ENCODE measurements around the gene SNAI3.

SNAI3 gene

DNA sequence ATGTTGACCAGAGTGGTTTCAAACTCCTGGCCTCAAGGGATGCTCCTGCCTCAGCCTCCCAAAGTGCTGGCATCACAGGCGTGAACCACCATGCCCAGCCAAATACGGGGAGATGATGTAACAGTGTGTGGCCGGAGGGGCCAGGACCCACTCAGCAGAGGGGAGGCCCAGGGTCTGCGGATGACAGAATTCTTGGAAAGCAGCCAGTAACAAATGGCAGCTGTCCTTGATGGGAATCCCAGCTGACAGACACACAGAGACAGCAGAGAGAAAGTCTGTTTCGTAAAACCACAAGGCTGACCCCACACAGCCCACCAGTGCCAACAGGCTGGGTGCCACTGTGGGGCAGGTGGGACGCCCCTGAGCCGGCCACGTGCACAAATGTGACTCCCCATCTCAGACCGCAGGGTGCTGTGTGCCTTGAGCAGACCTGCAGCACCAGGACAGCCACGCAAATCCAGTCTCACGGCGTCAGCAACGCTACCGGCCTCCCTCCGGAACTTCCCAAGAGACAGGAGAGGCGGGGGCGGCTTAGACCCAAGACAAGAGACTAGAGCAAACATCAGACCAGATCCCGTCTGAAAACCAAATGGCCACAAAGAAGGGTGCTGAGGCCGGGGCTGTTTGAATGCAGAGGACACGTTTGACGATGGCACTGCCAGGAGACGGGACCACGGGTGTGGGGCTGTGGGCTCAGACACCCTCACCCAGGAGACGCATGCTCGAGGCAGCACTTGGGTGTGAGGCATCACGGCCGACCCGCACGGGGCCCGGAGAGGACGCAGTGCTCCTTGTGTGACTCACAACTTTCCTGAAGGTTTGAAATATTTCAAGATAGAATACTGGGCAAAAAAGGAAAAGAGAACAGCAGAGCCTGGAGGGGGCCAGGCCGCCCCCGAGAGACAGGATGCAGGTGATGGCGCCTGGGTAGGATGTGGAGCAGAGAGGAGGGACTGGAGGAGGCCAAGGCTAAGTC lies 44.6 kb upstream of the SNAI3 start:
- Histone ChIP-seq H3K4me1 (ENCODE audit: control insufficient read depth in 5 of 5, insufficient read depth in 5 of 5, low read length in 5 of 5) (no peaks in the 10 kb centered on the region), H3K27me3 (ENCODE audit: control insufficient read depth in 5 of 5, insufficient read depth in 4 of 5, low read length in 5 of 5) (no peaks in the 10 kb centered on the region), H3K4me3 (ENCODE audit: low read depth in 1 of 5, low read length in 5 of 5) (no peak overlapping the region), H3K27ac (ENCODE audit: low read depth, low read length) (no peak overlapping the region), H3K36me3 (ENCODE audit: control insufficient read depth in 5 of 5, insufficient read depth in 5 of 5, low read length in 5 of 5) (peaks cover 0 to 86% (median 79%) of the 10 kb centered on the region in 5 donors), H3K9ac (ENCODE audit: low read length in 5 of 5) (no peak overlapping the region), H3K9me3 (ENCODE audit: control insufficient read depth in 5 of 5, low read length in 5 of 5) (no peaks in the 10 kb centered on the region)

DNA sequence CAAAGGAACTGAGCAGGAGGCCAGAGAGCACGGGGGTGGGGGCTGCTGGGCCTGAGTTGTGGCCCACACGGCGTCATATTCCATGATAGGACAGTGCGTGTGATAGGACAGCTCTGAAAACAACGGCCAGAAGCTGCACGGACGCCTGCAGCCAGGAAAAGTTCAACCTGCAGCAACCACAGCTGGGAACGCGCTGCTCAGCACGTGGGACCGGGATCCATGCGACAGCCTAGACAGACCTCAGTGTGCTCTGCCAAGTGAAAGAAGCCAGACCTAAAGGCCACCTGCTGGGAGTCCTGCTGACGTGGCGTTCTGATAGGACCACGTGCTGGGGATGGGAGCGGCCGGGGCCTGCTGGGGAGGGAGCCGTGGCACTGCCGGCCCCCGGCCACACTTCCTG lies 41.6 kb upstream of the SNAI3 start:
- H3K27me3 ChIP-seq (ENCODE audit: control insufficient read depth in 5 of 5, insufficient read depth in 4 of 5, low read length in 5 of 5) = no peaks in the 10 kb centered on the region
- H3K9ac ChIP-seq (ENCODE audit: low read length in 5 of 5) = no peak overlapping the region
- peaks cover 0 to 86% (median 77%) of the 10 kb centered on the region in 5 donors for H3K36me3 ChIP-seq (ENCODE audit: control insufficient read depth in 5 of 5, insufficient read depth in 5 of 5, low read length in 5 of 5)
- H3K9me3 ChIP-seq (ENCODE audit: control insufficient read depth in 5 of 5, low read length in 5 of 5) = no peaks in the 10 kb centered on the region
- no peaks in the 10 kb centered on the region for H3K4me1 ChIP-seq (ENCODE audit: control insufficient read depth in 5 of 5, insufficient read depth in 5 of 5, low read length in 5 of 5)
- no peak overlapping the region for H3K27ac ChIP-seq (ENCODE audit: low read depth, low read length)
- no peak overlapping the region for H3K4me3 ChIP-seq (ENCODE audit: low read depth in 1 of 5, low read length in 5 of 5)

DNA sequence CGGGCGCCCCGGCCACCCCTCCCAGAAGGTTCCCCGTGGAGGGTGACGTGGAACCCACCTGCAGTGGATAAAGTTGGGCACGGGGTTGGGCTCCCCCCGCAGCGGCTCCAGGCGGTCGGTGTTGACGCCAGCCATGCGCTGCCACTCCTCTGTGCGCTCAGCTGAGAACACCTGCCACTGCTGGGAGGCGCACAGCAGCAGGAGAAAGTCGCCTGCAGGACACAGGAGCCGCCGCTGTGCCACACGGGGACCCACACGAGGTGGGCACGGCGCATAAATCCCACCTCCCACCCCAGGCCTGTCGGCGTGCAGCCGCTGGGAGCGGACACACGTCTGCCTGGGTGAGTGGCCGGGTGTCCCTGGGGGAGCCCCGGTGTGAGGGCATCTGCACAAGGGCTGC lies 40.7 kb upstream of the SNAI3 start:
- Histone ChIP-seq H3K36me3 (ENCODE audit: control insufficient read depth in 5 of 5, insufficient read depth in 5 of 5, low read length in 5 of 5) (peaks cover 0 to 85% (median 78%) of the 10 kb centered on the region in 5 donors), H3K27ac (ENCODE audit: low read depth, low read length) (no peak overlapping the region), H3K27me3 (ENCODE audit: control insufficient read depth in 5 of 5, insufficient read depth in 4 of 5, low read length in 5 of 5) (no peaks in the 10 kb centered on the region), H3K4me3 (ENCODE audit: low read depth in 1 of 5, low read length in 5 of 5) (no peak overlapping the region), H3K9me3 (ENCODE audit: control insufficient read depth in 5 of 5, low read length in 5 of 5) (no peaks in the 10 kb centered on the region), H3K9ac (ENCODE audit: low read length in 5 of 5) (no peak overlapping the region), H3K4me1 (ENCODE audit: control insufficient read depth in 5 of 5, insufficient read depth in 5 of 5, low read length in 5 of 5) (no peaks in the 10 kb centered on the region)

DNA sequence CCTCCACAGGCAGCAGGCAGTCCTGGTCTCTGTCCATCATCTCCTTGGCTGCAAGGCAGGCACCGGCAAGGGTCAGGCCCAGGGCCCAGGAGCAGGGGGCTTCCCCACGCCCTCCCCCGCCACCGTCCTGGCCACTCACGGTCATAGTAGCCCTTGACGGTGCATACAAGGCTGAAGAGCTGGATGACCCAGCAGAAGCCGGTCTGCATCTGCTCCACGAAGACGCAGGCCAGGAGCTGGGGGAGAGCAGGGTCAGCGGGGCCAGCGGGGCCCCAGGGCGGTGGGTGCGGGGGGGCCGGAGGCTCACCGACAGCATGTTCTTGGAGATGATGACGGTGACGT lies 40.1 kb upstream of the SNAI3 start:
- H3K36me3 ChIP-seq (ENCODE audit: control insufficient read depth in 5 of 5, insufficient read depth in 5 of 5, low read length in 5 of 5) = peaks cover 0 to 86% (median 81%) of the 10 kb centered on the region in 5 donors
- no peaks in the 10 kb centered on the region for H3K4me1 ChIP-seq (ENCODE audit: control insufficient read depth in 5 of 5, insufficient read depth in 5 of 5, low read length in 5 of 5)
- no peak overlapping the region for H3K4me3 ChIP-seq (ENCODE audit: low read depth in 1 of 5, low read length in 5 of 5)
- H3K27me3 ChIP-seq (ENCODE audit: control insufficient read depth in 5 of 5, insufficient read depth in 4 of 5, low read length in 5 of 5) = no peaks in the 10 kb centered on the region
- H3K9me3 ChIP-seq (ENCODE audit: control insufficient read depth in 5 of 5, low read length in 5 of 5) = no peaks in the 10 kb centered on the region
- H3K27ac ChIP-seq (ENCODE audit: low read depth, low read length) = no peak overlapping the region
- no peak overlapping the region for H3K9ac ChIP-seq (ENCODE audit: low read length in 5 of 5)

DNA sequence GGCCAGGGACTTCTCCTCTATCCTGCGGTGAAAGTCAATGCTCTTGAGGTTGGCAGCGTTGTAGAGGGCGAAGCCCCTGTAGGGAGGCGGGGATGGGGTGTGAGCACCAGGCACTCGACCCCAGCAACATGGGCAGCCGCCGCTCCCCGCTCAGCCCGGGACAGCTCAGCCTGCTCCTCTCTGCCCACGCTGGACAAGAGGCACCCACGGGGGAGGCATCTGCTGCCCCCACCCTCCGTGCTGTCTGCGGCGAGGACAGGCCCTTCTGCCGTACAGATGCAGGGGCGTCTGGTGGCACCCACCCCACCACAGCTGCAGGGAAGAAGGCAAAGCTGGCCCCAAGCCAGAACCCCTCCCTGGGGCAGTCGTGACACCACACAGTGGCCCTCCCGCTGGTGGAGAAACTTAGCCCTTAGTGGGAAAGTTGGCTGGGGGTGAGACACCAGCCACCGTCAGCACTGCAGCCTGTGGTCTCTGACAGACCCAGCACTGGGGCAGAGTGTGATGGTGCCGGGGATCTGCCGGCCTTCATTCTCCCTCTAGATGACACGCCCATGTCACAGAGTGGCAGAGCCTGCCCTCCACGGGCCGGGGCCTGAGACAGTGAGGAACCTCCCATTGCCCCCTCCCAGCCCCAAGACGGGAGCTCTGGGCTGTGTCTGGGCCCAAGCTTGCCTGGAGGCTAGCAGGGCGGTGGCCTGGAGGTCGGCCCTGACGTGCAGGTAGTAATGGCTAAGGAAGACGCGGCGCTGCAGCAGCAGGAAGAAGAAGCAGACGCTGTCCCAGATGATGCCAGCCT lies 39.5 kb upstream of the SNAI3 start:
- H3K4me1 ChIP-seq (ENCODE audit: control insufficient read depth in 5 of 5, insufficient read depth in 5 of 5, low read length in 5 of 5) = peaks cover 0 to 4% (median 0%) of the 10 kb centered on the region in 5 donors
- no peak overlapping the region for H3K9ac ChIP-seq (ENCODE audit: low read length in 5 of 5)
- H3K27ac ChIP-seq (ENCODE audit: low read depth, low read length) = no peak overlapping the region
- H3K9me3 ChIP-seq (ENCODE audit: control insufficient read depth in 5 of 5, low read length in 5 of 5) = no peaks in the 10 kb centered on the region
- H3K4me3 ChIP-seq (ENCODE audit: low read depth in 1 of 5, low read length in 5 of 5) = no peak overlapping the region
- peaks cover 0 to 86% (median 81%) of the 10 kb centered on the region in 5 donors for H3K36me3 ChIP-seq (ENCODE audit: control insufficient read depth in 5 of 5, insufficient read depth in 5 of 5, low read length in 5 of 5)
- H3K27me3 ChIP-seq (ENCODE audit: control insufficient read depth in 5 of 5, insufficient read depth in 4 of 5, low read length in 5 of 5) = no peaks in the 10 kb centered on the region

DNA sequence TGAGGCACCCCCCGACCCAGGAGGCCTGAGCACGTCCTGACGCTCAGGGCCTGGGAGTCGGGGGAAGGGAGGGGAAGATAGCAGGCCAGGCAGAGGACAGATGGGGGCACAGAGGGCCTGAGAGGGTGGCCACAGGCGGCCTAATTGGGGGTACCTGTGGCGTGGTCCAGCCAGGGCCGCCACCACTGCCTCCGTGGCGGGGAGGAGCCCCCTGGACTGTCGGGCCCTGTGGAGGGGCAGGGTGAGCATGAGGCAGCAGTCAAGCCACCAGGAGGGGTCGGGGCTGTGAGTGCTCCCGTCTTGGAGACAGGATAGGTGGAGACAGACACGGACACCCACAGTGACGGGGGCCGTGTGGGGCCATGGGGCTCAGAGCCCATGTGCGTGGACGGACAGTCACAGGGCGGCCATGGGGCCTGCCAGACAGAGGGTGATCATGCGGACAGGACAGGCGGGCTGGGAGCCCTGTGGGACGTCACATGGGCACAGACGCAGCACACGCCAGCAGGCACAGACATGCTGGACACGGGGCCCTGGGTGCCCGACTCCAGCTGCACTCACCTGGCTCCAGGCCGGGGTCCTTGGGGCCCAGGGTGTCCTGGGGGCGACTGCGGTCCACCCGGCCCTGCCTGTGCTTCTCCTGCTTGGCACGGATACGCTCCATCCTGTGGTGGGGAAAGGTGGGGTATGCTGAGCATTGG lies 38.7 kb upstream of the SNAI3 start:
- Histone ChIP-seq H3K27me3 (ENCODE audit: control insufficient read depth in 5 of 5, insufficient read depth in 4 of 5, low read length in 5 of 5) (no peaks in the 10 kb centered on the region), H3K4me3 (ENCODE audit: low read depth in 1 of 5, low read length in 5 of 5) (no peak overlapping the region), H3K36me3 (ENCODE audit: control insufficient read depth in 5 of 5, insufficient read depth in 5 of 5, low read length in 5 of 5) (peaks cover 0 to 85% (median 83%) of the 10 kb centered on the region in 5 donors), H3K9ac (ENCODE audit: low read length in 5 of 5) (no peak overlapping the region), H3K27ac (ENCODE audit: low read depth, low read length) (no peak overlapping the region), H3K4me1 (ENCODE audit: control insufficient read depth in 5 of 5, insufficient read depth in 5 of 5, low read length in 5 of 5) (peaks cover 0 to 8% (median 0%) of the 10 kb centered on the region in 5 donors), H3K9me3 (ENCODE audit: control insufficient read depth in 5 of 5, low read length in 5 of 5) (no peaks in the 10 kb centered on the region)

DNA sequence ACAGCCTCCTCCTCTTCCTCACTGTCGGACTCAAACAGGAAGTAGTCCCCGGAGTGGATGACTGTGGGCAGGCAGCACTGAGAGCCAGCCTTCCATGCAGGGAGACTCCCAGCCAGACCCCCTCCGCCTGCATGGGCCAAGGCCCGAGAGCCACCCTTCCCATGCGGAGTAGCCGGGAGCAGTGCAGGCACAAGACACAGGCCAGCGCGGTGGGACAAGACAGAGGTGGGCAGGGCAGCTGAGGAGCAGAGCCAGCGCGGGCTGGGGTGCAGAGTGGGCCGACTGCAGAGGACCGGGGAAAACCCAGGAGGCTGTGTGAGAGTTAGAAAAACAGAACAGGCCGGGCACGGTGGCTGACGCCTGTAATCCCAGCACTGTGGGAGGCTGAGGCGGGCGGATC lies 37.6 kb upstream of the SNAI3 start:
- Histone ChIP-seq H3K27me3 (ENCODE audit: control insufficient read depth in 5 of 5, insufficient read depth in 4 of 5, low read length in 5 of 5) (no peaks in the 10 kb centered on the region), H3K9me3 (ENCODE audit: control insufficient read depth in 5 of 5, low read length in 5 of 5) (no peaks in the 10 kb centered on the region), H3K27ac (ENCODE audit: low read depth, low read length) (no peak overlapping the region), H3K4me1 (ENCODE audit: control insufficient read depth in 5 of 5, insufficient read depth in 5 of 5, low read length in 5 of 5) (peaks cover 0 to 19% (median 5%) of the 10 kb centered on the region in 5 donors), H3K4me3 (ENCODE audit: low read depth in 1 of 5, low read length in 5 of 5) (no peak overlapping the region), H3K36me3 (ENCODE audit: control insufficient read depth in 5 of 5, insufficient read depth in 5 of 5, low read length in 5 of 5) (peaks cover 0 to 92% (median 91%) of the 10 kb centered on the region in 5 donors), H3K9ac (ENCODE audit: low read length in 5 of 5) (no peak overlapping the region)

DNA sequence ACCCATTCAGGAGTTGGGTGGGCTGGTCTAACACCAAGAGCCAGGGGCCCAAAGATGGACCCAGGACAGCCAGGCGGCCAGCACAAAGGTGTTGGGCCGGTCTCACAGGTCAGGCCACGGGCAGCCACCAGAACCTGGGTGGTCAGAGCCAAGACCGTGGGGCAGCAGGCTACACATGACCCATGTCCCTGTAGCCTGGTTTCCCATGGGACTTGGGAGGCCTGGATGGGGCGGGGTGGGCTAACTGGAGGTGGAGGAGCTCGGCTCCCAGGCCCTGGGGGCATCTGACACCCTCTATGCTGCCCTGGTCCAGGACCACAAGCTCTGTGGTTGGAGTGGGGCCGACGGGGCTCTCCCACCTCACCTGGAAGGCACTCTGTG lies 37.2 kb upstream of the SNAI3 start:
- H3K4me1 ChIP-seq (ENCODE audit: control insufficient read depth in 5 of 5, insufficient read depth in 5 of 5, low read length in 5 of 5) = peaks cover 0 to 23% (median 10%) of the 10 kb centered on the region in 5 donors
- H3K36me3 ChIP-seq (ENCODE audit: control insufficient read depth in 5 of 5, insufficient read depth in 5 of 5, low read length in 5 of 5) = peaks cover 0 to 96% (median 95%) of the 10 kb centered on the region in 5 donors
- H3K9me3 ChIP-seq (ENCODE audit: control insufficient read depth in 5 of 5, low read length in 5 of 5) = no peaks in the 10 kb centered on the region
- H3K9ac ChIP-seq (ENCODE audit: low read length in 5 of 5) = no peak overlapping the region
- no peaks in the 10 kb centered on the region for H3K27me3 ChIP-seq (ENCODE audit: control insufficient read depth in 5 of 5, insufficient read depth in 4 of 5, low read length in 5 of 5)
- H3K4me3 ChIP-seq (ENCODE audit: low read depth in 1 of 5, low read length in 5 of 5) = no peak overlapping the region
- H3K27ac ChIP-seq (ENCODE audit: low read depth, low read length) = no peak overlapping the region

DNA sequence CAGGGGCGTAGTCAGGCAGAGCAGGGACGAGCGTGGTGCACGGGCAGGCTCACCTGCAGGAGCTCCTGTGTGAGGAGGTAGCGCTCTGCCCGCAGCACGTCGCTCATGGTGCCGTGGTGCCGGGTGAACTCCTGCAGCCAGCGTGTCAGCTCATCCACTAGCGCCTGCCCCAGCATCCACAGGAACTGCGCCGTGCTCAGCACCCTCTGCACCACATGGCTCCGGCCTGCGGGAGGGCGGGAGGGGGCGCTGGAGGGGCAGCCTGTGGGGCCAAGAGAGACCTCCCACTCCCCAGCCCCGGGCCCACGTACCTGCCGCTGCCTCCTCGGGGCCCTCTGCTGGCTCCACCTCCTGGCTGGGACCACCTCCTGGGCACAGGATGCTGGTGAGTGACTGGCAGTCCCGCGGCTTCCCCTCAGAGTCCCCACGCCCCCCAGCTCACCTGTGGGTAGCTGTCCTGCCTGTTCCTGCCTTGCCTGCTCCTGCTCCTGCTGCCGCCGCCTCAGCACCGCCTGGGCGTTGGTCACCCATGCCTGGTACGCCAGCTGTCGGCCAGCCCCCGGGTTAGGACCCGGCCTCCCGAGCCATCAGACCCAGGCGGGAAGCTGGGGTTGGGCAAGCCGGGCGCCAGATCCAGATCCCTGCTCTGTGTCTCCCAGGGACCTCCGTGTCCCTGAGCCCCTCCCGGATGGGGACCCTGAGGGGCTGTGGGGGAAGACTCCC lies 36.6 kb upstream of the SNAI3 start:
- no peaks in the 10 kb centered on the region for H3K9me3 ChIP-seq (ENCODE audit: control insufficient read depth in 5 of 5, low read length in 5 of 5)
- no peaks in the 10 kb centered on the region for H3K27me3 ChIP-seq (ENCODE audit: control insufficient read depth in 5 of 5, insufficient read depth in 4 of 5, low read length in 5 of 5)
- peaks cover 0 to 99% (median 98%) of the 10 kb centered on the region in 5 donors for H3K36me3 ChIP-seq (ENCODE audit: control insufficient read depth in 5 of 5, insufficient read depth in 5 of 5, low read length in 5 of 5)
- H3K9ac ChIP-seq (ENCODE audit: low read length in 5 of 5) = no peak overlapping the region
- H3K27ac ChIP-seq (ENCODE audit: low read depth, low read length) = no peak overlapping the region
- H3K4me1 ChIP-seq (ENCODE audit: control insufficient read depth in 5 of 5, insufficient read depth in 5 of 5, low read length in 5 of 5) = peaks cover 0 to 24% (median 10%) of the 10 kb centered on the region in 5 donors
- H3K4me3 ChIP-seq (ENCODE audit: low read depth in 1 of 5, low read length in 5 of 5) = no peak overlapping the region
